GM19324 (cell line): Measurements from ENCODE around the gene RCOR2.

Experiments
- ATAC-seq: cut with Tn5 transposase; IDR thresholded peaks from one replicate; pipeline ENCODE4 v1.9.1; 2021; ENCODE audit warnings: mild to moderate bottlenecking, moderate library complexity; ENCODE audit not compliant: unreplicated experiment, low FRiP score

The RCOR2 gene

DNA sequence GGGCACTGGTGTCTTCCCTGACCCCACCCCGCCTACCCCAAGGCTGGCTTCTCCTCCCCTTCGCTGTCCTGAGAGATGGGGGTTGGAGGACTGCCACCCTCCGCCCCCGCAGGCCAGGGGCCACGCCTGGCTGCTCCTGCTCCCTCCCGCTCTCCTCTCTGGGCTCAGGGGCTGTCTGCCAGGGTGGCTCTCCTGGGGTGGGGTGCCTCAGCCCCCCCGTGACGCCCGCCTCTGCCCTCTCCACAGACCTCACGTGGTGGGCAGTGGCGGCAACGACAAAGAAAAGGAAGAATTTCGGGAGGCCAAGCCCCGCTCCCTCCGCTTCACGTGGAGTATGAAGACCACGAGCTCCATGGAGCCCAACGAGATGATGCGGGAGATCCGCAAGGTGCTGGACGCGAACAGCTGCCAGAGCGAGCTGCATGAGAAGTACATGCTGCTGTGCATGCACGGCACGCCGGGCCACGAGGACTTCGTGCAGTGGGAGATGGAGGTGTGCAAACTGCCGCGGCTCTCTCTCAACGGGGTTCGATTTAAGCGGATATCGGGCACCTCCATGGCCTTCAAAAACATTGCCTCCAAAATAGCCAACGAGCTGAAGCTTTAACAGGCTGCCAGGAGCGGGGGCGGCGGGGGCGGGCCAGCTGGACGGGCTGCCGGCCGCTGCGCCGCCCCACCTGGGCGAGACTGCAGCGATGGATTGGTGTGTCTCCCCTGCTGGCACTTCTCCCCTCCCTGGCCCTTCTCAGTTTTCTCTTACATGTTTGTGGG, 8.1 kb downstream of the RCOR2 start:
- no peak for ATAC-seq

GRCh38 chr11:63907808-63908530, 9.0 kb downstream of the RCOR2 start:
- no peak for ATAC-seq

GRCh38 chr11:63907063-63907462, 9.9 kb downstream of the RCOR2 start:
- ATAC-seq: no peak

- no peak for ATAC-seq
These were observed 10.4 kb downstream of the RCOR2 start for GRCh38 chr11:63906585-63906984.

DNA sequence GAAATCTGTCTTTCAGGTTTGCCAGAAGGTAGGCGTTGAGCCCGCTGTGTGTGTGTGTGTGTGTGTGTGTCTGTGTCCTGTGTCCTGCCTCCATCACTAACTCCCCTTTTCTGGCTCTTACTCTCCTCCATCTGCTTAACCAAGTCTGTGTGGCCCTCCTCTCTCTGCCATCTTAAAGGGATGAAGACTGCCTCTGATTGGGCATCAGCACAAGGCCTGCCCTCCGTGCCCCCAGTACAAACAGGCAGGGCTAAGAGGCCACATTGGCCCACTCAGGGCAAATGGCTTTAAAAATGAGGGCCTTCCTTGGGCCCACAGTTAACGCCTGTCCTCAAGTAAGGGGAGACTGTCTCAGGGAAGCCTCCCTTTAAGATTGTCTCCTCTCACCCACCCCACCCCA, 10.9 kb downstream of the RCOR2 start:
- no peak for ATAC-seq

- ATAC-seq: no peak
These were observed 11.8 kb downstream of the RCOR2 start for GRCh38 chr11:63905179-63905578.

DNA sequence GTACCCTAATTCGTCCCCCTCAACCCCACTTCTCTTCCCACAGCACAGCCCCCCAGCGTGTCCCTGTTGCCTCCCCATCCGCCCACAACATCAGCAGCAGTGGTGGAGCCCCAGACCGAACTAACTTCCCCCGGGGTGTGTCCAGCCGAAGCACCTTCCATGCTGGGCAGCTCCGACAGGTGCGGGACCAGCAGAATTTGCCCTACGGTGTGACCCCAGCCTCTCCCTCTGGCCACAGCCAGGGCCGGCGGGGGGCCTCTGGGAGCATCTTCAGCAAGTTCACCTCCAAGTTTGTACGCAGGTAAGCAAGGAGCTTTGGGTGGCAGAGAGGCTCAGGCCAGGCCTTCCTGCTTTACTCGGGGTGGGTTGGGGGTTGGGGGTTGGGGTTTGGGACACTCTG, 12.2 kb downstream of the RCOR2 start:
- ATAC-seq: no peak

DNA sequence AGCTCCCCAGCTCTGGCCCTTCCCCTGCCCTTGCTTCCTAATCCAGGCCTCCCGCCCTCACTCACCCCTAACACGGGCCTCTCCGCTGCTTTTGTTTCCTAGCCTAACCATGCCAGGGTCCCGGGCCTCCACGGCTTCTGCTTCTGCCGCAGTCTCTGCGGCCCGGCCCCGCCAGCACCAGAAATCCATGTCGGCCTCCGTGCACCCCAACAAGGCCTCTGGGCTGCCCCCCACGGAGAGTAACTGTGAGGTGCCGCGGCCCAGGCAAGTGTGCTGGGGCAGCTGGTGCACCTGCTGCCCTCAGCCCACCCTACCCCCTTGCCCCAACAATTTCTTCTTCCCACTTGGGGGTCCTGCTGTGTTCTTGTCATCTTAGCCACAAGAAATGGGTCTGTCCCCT, 13.1 kb downstream of the RCOR2 start:
- ATAC-seq: no peak

GRCh38 chr11:63901660-63902059, 15.3 kb downstream of the RCOR2 start:
- no peak for ATAC-seq

DNA sequence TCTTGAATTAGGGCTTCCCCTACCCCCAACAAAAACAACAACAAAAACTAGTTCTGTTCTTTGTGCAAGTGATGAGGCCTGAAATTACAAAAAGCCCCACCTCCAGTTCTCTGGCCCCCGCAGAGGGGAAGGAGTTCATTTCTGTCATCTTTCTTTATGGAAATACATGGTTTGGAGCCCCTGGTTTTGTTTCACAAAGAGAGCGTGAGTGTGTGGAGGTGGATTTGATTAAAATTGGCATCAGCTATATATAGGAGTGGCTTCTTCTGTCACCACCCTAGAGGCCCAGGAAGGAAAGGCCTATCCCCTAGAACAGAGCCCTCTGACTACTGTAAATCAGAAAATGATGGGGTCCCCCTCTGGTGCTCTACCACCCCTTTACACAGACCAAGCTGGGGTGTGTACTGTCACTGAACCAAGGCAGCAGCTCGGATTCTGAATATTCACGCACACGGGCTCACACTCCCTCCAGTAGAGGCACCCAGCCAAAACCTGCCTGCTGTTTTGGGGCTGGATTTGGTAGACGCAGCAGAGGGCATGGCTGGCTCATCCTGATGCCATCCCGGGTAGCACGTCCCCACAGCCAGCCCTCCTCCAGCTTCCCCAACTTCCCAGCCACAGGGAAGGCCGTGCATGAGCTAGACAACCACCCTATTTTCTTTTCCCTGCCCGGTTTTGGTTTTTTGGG, 19.4 kb downstream of the RCOR2 start:
- no peak for ATAC-seq

DNA sequence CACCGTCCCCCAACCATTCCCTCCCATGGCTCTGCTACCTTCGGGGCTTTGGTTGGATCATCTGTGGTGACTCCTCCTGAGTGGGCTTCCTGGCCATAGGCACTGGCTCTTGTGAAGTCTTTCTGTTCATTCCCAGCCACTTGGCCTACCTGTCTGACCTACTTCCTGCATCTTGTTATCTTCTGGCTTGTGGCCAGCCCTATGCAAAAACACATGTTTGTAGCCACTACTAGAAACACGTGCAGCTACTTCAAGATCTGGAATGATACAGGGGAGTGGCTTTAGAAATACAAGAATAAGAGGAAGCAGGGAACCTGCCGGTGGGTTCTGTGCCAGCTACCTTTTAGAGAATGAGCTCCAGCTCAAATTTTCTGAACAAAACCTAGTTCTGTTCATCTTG, 20.9 kb downstream of the RCOR2 start:
- ATAC-seq: no peak

GRCh38 chr11:63893355-63893754, 23.6 kb downstream of the RCOR2 start:
- no peak for ATAC-seq

DNA sequence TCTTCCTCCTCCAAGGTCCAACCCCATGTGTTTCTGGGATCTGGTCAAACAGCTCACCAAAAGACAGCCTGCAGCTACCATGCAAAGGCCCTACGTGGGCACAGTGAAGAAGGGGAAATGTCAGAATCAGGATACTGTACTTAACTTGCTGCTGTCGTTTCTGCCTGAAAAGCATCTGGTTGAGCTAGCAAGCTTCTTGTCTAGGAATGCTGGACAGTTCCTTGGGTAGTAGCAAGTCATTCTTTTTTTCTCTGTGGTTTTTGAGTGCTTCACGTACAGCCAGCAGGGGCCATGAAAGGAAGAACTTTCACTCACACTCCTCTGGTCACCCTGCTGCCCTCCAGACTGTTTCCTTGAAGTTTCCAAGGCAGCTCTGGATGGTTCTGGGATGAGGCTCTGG, 24.7 kb downstream of the RCOR2 start:
- no peak for ATAC-seq

- no peak for ATAC-seq
These were observed 26.6 kb downstream of the RCOR2 start for GRCh38 chr11:63890368-63890767.

DNA sequence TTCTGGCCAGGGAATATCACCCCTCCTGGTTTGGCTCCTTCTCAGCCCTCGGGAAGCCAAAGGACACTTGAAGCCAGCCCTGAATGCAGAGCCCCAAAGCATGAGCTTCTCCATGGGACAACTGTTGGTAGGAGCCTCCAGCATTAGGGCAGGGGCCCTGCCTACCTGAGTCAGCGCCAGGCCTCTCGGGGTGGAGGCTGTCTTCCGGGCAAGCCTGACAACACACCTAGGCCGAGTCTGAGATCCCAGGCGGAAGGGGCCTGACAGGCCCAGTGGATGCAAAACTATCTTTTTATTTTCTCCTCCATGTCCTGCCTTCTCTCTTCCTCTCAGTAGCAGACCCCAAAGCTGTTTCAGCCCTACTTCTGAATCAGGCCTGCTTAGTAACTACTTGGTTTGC, 27.6 kb downstream of the RCOR2 start:
- no peak for ATAC-seq

DNA sequence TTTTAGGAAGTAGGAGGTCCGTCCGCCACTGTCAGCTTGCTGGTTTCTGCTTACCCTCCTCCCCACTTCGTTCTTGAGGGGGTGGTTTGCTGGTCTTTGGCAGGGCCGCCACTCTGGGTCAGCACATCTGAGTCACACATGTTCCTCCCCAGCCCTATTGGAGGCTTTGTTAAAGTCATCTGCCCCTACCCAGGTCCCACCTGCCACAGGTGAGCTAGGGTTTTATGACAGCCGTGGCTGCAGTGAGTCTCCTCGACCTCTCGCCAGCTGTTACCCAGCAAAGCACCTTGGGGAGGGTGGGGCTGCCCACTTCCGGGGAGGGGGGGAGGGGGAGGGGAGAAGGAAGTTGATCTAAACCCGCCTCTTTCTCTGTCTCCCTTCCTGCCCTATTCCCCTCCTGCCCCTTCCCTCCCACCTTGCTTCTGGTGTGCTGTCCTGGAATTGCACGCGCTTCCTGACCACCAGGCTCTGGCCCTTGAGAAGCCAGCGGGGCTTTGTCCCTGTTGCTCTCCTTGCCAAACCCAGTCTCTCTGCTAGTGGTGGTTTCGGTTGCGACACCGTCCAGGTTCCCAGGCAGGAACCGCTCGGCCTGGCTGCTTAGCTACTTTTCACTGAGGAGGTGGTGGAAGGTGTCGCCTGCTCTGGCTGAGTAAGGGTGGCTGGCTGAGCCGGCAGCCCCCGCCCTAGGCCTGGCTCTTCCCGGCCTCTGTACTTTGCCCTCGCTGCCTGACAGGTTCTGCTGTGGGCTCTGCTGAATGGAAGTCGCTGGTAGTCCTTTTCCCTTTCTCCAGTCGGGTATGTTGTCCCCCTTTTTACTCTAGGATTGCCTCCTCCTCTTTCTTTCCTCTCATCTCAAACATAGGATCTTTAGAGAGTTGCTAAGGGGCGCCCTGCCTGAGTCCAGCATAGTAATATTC, 28.5 kb downstream of the RCOR2 start:
- no peak for ATAC-seq

GRCh38 chr11:63887386-63887999, 29.5 kb downstream of the RCOR2 start:
- ATAC-seq: no peak

GRCh38 chr11:63884196-63884932, 32.6 kb downstream of the RCOR2 start:
- no peak for ATAC-seq

GRCh38 chr11:63883791-63884190, 33.2 kb downstream of the RCOR2 start:
- no peak for ATAC-seq
